HG03575 (cell line): ENCODE results near the gene TRIM33.

Experiments
- ATAC-seq: cut with Tn5 transposase; IDR thresholded peaks from one replicate; pipeline ENCODE4 v1.9.1; 2021; ENCODE audit not compliant: unreplicated experiment, insufficient number of reproducible peaks, low FRiP score; ENCODE audit errors: extremely low read depth

The TRIM33 gene

GRCh38 chr1:114511032-114511785 lies at the start of gene TRIM33:
TRIM33 (minus strand) TSS chr1:114511203; CDS start chr1:114511076, 127 bp downstream.
- peak; percentile 51 for ATAC-seq

GRCh38 chr1:114559356-114559755 lies 48.4 kb upstream of the TRIM33 start:
- ATAC-seq, result no peak

DNA sequence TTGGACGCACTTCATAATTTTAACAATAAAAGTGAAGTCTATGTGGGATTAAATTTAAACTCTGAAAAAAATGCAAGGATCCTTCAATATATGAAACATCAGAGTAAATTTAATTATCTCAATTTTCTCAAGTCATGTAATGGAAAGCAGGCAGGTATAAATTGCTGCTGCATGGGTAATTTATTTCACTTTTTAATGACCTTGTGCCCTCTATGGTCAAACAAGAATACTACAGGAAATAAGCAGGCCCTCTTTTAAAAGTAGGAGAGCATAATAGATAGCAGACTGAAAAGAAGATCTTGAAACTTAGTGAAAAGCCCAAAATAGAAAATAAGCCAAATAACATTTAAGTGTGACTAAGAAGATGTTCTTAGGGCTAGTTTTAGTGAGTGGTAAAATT lies 47.5 kb upstream of the TRIM33 start:
- no peak for ATAC-seq

DNA sequence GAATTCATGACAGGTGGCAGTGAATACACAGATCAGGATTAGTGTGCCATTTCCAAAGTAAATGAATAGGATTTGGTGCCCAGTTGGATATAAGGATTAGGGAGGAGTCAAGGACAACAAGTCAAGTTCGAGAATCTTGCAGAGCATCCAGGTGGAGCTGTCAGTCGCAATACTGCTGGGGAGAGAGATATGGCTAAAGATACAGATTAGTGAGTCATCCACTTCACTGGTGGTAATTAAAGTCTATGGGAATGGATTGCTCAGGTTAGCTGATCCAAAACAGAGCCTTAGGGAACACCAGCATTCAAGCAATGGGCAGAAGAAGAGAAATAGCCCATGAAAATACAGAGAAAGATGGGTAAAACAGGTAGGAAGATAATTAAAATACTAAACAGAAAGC lies 43.6 kb upstream of the TRIM33 start:
- no peak for ATAC-seq

GRCh38 chr1:114552106-114552639 lies 41.2 kb upstream of the TRIM33 start:
- ATAC-seq, result no peak

- no peak for ATAC-seq
Observed at GRCh38 chr1:114551400-114551799, 40.4 kb upstream of the TRIM33 start.

GRCh38 chr1:114550336-114550735 lies 39.3 kb upstream of the TRIM33 start:
- ATAC-seq, result no peak

DNA sequence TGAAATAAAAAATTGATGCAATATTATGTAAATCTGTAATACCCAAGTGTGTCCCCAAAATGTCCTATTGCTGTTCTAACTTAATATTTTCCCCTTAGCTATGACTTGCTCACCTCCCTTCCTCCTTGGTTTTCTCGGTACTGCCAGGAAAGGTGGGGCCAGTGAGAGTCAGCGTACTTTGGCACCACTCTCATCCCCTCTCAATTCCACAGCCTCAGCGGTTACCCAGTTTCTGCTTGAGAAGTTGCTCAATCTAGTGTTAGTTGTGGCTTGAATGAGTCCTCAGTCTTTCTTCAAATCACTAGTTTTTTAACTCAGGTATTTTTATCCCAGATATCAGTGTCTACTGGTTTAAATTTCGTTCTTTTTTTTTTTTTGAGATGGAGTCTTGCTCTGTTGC lies 38.1 kb upstream of the TRIM33 start:
- ATAC-seq, result no peak

DNA sequence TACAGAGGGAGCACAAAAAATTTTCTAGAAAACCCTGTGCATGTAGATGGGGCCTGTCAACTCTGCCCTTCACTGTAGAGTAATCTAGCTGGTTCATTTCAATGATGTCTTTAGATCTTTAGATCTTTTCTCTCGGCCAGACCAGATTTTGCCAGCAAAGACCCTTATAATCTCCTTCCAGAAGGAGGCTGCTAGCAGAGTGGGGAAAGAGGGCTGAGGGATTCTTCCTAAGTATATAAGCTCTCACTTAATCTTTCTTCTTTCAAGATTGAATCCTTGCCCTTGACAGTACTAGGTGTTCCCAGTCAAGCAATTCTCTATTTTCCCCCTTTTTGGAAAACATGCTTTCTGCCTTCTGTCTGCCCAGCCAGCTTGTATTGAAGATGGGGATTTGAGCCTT lies 36.1 kb upstream of the TRIM33 start:
- ATAC-seq, result no peak

DNA sequence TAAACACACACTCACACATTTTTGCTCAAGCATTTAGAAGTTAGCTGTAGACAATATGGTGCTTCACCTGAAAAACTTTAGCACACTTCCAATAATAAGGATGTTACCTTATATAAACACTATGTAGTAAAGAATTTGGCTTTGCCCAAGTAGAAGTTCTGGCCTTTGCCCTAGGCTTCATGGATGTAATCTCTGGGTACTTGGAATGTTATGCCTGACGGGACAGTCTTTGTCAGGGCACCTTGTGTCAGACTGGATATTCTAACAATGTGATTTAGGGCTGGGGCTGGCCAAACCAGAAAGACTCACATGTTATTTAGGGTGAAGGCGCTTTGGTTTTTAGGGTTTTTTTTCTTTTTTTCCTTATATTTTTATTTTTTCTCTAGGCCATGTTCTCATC lies 34.8 kb upstream of the TRIM33 start:
- ATAC-seq, result no peak

- ATAC-seq, result no peak
Observed at GRCh38 chr1:114545315-114545714, 34.3 kb upstream of the TRIM33 start.

DNA sequence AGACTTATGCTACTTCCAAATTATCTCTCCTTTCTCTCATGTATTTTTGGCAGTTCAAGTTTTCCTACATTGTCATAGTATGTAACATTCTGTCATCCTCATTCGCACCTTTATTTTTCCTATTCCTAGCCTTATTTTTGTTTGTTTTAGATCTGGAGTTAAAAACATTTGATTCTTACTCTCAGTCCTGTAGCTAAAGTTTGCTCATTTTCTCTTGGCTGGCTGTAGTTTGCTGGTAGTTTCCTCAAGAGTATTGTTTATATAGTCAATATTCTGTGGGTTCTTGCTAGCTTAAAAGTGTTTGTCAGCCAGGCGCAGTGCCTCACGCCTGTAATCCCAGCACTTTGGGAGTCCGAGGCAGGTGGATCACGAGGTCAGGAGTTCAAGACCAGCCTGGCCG lies 29.8 kb upstream of the TRIM33 start:
- ATAC-seq, result no peak

GRCh38 chr1:114540272-114540671 lies 29.3 kb upstream of the TRIM33 start:
- no peak for ATAC-seq

GRCh38 chr1:114536043-114536442 lies 25.0 kb upstream of the TRIM33 start:
- ATAC-seq, result no peak

- no peak for ATAC-seq
Observed at GRCh38 chr1:114535401-114535800, 24.4 kb upstream of the TRIM33 start.

DNA sequence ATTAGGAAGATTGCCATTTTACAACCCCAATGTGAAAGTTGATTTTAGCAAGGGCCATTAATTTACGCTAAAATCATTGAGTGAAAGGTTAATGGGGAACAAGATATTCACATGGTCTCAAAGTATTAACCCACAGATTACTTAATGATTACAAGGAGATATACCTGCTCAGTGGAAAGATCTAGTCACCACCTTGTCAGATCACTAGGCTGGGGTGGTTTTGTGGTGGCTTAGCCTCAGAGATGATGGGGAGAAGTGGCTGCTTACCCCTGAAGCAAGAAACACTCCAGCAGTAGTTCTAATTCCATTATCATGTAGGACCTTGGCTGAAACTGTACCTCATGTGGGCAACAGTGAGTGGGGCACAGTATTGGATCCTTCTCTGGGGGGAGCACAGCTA lies 20.1 kb upstream of the TRIM33 start:
- no peak for ATAC-seq

- no peak for ATAC-seq
Observed at GRCh38 chr1:114530224-114530623, 19.2 kb upstream of the TRIM33 start.

DNA sequence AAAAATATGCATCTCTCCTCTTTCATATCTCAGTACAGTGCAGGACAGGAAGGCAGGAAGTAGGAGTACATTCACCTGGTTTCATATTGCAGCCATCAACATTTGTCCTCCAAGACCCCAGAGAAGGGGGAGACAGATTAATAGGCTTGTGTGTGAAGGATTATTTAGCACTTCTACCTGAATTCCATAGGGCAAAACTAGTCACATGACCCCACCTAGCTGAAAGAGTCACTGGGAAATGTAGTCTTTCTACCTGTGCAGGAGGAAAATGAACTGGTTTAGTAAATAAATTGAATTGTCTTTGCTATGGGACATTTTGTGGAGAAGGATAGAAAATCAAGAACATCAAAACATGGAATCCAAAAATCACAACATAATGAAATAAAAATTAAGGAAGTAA lies 13.9 kb upstream of the TRIM33 start:
- no peak for ATAC-seq

GRCh38 chr1:114522264-114522575 lies 11.2 kb upstream of the TRIM33 start:
- no peak for ATAC-seq

DNA sequence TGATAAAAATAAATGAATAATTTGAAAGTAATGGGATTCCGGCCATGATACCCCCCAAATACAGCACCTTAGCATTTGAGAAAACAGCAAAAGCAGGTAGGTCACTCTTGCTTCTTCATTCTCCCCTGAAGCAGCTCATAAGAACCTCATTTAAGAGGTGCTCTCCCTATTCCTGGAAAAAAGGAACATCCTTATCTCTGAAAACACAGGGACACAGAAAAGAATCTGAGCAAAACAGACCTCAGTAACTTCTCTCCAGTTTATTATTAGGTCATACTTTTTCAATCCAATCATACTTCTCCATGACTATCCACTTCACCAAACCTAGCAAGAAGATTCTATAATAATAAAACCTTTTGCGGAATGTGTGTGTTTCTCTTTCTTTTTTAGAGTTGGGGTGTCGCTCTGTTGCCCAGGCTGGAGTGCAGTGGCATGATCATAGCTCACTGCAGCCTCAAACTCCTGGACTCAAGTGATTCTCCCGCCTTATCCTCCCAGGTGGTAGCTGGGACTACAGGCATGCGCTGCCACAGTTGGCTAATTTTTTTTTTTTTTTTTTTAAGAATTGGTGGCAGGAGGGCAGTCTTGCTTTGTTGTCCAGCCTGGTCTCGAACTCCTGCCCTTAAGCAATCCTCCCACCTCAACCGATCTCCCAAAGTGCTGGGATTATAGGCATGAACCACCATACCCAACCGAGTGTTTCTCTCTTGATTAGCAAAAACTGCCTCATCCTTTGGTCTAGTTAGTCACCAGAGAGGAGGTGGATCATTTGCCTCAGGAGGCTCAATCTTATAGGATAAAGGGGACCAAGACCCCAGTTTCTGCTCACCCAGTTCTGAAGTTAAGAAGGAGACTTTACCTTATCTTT lies 10.6 kb upstream of the TRIM33 start:
- no peak for ATAC-seq
